ENCODE data around the gene MANEAL. TPM values are rescaled to one million over a fixed set of nuclear protein-coding genes. Genes with fewer than 3 reads are reported as not detected.

Gene MANEAL
- total RNA-seq, 1 experiment from 2014 or later: 12.3 TPM

DNA sequence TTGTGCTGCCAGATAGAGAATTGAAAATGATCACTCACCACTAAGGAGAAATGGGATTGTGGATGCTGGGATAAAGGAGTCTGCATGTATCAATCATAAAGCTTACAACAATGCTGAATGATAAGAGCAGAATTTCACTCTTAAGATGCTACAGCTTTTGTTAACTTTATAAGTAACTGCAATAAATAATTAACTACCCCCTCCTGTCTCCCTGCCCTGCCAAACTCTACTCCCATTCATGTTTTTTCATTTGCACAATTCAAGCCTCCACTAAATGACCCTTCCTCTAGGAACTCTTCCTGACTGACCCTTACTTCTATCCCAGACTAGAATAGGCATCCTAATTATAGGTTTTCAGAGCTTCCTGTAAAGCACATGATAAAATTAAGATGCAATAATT lies 50.9 kb downstream of the MANEAL start:
- ChIA-PET POLR2A (interaction anchor here (1.4 to 1.7 kb wide), 3 partner anchors 9 to 16 kb away, joined by 3 to 11 read pairs (median 7); partner anchors contain the start of gene MTF1), CTCF (interaction anchor here (0.7 to 2.5 kb wide), 3 partner anchors 16 to 1328 kb away, joined by 4 to 9 read pairs (median 4); no protein-coding TSS in a partner anchor)
- H3K27me3 Mint-ChIP-seq (ENCODE audit: insufficient read depth, unreplicated experiment): no peaks in the 10 kb centered on the region
- no peak overlapping the region for H3K4me3 Mint-ChIP-seq (ENCODE audit: unreplicated experiment)
- DNase-seq (ENCODE audit: unreplicated experiment): no peak
- intact Hi-C loops (cut with micrococcal nuclease): no loop called here
- peaks cover 62% of the 10 kb centered on the region for H3K36me3 Mint-ChIP-seq (ENCODE audit: insufficient read depth, unreplicated experiment)
- no peaks in the 10 kb centered on the region for H3K9me3 Mint-ChIP-seq (ENCODE audit: unreplicated experiment)
- peak overlapping the region; percentile 68 for H3K27ac Mint-ChIP-seq (ENCODE audit: low read depth, unreplicated experiment)
- peaks cover 34% of the 10 kb centered on the region for H3K4me1 Mint-ChIP-seq (ENCODE audit: insufficient read depth, unreplicated experiment)
- BruUV-seq (replicated peaks): no TSS peak
- TF ChIP-seq, protein P1, sequence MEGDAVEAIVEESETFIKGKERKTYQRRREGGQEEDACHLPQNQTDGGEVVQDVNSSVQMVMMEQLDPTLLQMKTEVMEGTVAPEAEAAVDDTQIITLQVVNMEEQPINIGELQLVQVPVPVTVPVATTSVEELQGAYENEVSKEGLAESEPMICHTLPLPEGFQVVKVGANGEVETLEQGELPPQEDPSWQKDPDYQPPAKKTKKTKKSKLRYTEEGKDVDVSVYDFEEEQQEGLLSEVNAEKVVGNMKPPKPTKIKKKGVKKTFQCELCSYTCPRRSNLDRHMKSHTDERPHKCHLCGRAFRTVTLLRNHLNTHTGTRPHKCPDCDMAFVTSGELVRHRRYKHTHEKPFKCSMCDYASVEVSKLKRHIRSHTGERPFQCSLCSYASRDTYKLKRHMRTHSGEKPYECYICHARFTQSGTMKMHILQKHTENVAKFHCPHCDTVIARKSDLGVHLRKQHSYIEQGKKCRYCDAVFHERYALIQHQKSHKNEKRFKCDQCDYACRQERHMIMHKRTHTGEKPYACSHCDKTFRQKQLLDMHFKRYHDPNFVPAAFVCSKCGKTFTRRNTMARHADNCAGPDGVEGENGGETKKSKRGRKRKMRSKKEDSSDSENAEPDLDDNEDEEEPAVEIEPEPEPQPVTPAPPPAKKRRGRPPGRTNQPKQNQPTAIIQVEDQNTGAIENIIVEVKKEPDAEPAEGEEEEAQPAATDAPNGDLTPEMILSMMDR (IDR thresholded peaks at IDR 0.05; ENCODE audit: unreplicated experiment): no peak

DNA sequence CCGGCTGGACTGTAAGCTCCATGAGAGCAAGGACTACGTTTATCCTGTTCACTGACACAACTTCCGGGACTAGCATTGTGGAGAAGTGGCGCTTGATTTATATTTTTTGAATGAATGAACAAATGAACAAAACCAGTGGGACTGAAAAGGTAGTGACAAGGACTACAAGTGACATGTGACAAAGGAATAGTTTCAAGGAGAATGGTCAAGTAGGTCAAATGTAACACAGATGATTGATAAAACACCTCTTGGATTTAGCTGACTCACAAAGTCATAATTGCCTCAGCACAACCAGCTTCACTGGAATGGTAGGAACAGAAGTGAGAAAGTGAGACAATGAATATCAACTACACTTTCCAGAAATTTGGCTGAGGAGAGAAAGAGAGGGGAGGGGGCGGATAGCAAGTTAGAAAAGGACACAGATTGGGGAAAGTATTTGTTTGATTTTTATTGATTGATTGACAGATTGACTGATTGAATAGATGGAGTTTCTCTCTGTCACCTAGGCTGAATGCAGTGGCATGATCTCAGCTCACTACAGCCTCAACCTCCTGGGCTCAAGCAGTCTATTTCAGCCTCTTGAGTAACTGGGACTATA lies 51.5 kb downstream of the MANEAL start:
- no peaks in the 10 kb centered on the region for H3K9me3 Mint-ChIP-seq (ENCODE audit: unreplicated experiment)
- H3K4me1 Mint-ChIP-seq (ENCODE audit: insufficient read depth, unreplicated experiment): peaks cover 34% of the 10 kb centered on the region
- peak overlapping the region; percentile 68 for H3K27ac Mint-ChIP-seq (ENCODE audit: low read depth, unreplicated experiment)
- DNase-seq (ENCODE audit: unreplicated experiment): no peak
- H3K36me3 Mint-ChIP-seq (ENCODE audit: insufficient read depth, unreplicated experiment): peaks cover 56% of the 10 kb centered on the region
- TF ChIP-seq, protein P1 (IDR thresholded peaks at IDR 0.05; ENCODE audit: unreplicated experiment): no peak
- no peaks in the 10 kb centered on the region for H3K27me3 Mint-ChIP-seq (ENCODE audit: insufficient read depth, unreplicated experiment)
- CTCF ChIA-PET: interaction anchor here (0.7 to 2.5 kb wide), 3 partner anchors 15 to 1329 kb away, joined by 4 to 9 read pairs (median 4); no protein-coding TSS in a partner anchor
- no TSS peak for BruUV-seq (replicated peaks)
- intact Hi-C loops (cut with micrococcal nuclease): no loop called here
- POLR2A ChIA-PET: interaction anchor here (1.4 to 1.7 kb wide), 3 partner anchors 9 to 16 kb away, joined by 3 to 11 read pairs (median 7); partner anchors contain the start of gene MTF1
- H3K4me3 Mint-ChIP-seq (ENCODE audit: unreplicated experiment): no peak overlapping the region

DNA sequence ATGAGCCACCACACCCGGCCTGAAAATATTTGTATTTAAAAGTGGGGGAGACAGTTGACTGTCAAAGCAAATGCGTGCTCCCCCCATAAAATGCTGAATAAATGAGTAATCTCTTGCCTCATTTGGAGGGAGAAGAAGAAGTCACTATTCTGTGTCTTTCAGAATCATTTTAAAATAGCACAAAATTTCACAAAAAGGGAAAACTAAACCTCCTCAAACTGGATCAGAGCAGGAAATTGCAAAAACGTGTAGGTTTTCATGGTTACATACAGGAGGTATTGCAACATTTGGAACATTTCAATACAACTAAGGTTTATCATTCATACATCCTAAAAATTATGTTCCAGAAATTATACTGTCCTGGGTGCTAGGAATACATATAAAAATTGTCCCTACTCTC lies 52.1 kb downstream of the MANEAL start:
- DNase-seq (ENCODE audit: unreplicated experiment): peak; percentile 42
- H3K27me3 Mint-ChIP-seq (ENCODE audit: insufficient read depth, unreplicated experiment): no peaks in the 10 kb centered on the region
- H3K27ac Mint-ChIP-seq (ENCODE audit: low read depth, unreplicated experiment): peak overlapping the region; percentile 68
- ChIA-PET POLR2A (interaction anchor here (0.8 to 2.7 kb wide), 4 partner anchors 8 to 156 kb away, joined by 3 to 9 read pairs (median 5); partner anchors contain the start of gene MTF1), CTCF (interaction anchor here (0.6 to 2.5 kb wide), 2 partner anchors 14 to 72 kb away, joined by 3 to 9 read pairs; no protein-coding TSS in a partner anchor)
- peaks cover 34% of the 10 kb centered on the region for H3K4me1 Mint-ChIP-seq (ENCODE audit: insufficient read depth, unreplicated experiment)
- intact Hi-C loops (cut with micrococcal nuclease): no loop called here
- BruUV-seq (replicated peaks): no TSS peak
- H3K36me3 Mint-ChIP-seq (ENCODE audit: insufficient read depth, unreplicated experiment): peaks cover 56% of the 10 kb centered on the region
- TF ChIP-seq, protein P1 (IDR thresholded peaks at IDR 0.05; ENCODE audit: unreplicated experiment): no peak
- no peaks in the 10 kb centered on the region for H3K9me3 Mint-ChIP-seq (ENCODE audit: unreplicated experiment)
- no peak overlapping the region for H3K4me3 Mint-ChIP-seq (ENCODE audit: unreplicated experiment)

DNA sequence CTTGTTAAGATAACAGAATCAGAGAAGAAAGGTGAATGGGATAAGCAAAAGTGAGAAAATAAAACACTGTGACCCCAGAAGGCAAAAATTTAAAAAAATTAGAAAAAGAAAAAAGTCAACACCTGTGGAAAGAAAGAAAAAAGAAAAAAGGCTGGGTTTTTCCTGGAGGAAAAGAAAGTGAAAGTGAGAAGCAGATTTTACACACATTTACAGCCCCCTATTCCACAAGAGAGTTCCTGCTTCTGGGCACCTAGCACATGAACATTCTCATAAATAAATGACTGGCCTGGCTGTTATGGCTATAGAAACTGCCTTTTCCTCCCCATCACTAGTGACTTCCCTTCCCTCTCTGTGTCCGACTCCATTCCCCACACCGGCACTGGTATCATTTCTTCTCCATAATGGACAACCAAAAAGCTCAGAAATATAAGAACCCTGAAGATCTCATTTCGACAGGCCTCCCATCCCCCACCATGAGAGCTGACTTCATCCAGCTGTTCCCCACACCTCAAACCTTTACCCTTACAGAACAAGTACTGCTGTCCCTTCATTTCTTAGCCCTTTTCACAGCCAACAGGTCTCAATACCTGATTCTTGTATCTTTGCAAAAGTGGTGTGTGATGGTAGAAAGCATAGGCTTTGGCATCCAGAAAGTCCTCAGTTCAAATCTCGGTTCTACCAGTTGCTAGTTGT lies 53.1 kb downstream of the MANEAL start:
- H3K4me3 Mint-ChIP-seq (ENCODE audit: unreplicated experiment): no peak overlapping the region
- no peaks in the 10 kb centered on the region for H3K9me3 Mint-ChIP-seq (ENCODE audit: unreplicated experiment)
- ChIA-PET POLR2A (interaction anchor here (0.6 to 2.7 kb wide), 4 partner anchors 12 to 157 kb away, joined by 3 to 9 read pairs (median 4); partner anchors contain the start of gene MTF1), CTCF (interaction anchor here (0.6 to 2.5 kb wide), 2 partner anchors 13 to 73 kb away, joined by 3 to 9 read pairs; no protein-coding TSS in a partner anchor)
- TF ChIP-seq, protein P1 (IDR thresholded peaks at IDR 0.05; ENCODE audit: unreplicated experiment): no peak
- H3K27me3 Mint-ChIP-seq (ENCODE audit: insufficient read depth, unreplicated experiment): no peaks in the 10 kb centered on the region
- peaks cover 51% of the 10 kb centered on the region for H3K36me3 Mint-ChIP-seq (ENCODE audit: insufficient read depth, unreplicated experiment)
- peaks cover 34% of the 10 kb centered on the region for H3K4me1 Mint-ChIP-seq (ENCODE audit: insufficient read depth, unreplicated experiment)
- intact Hi-C loops (cut with micrococcal nuclease): no loop called here
- BruUV-seq (replicated peaks): no TSS peak
- no peak for DNase-seq (ENCODE audit: unreplicated experiment)
- peak overlapping the region; percentile 68 for H3K27ac Mint-ChIP-seq (ENCODE audit: low read depth, unreplicated experiment)
